ENCODE data around the gene LONRF2. TPM values are rescaled to one million over a fixed set of nuclear protein-coding genes. Genes with fewer than 3 reads are reported as not detected.
A peak's percentile ranks its signal among the peaks of the same experiment; 100 is the strongest.

The LONRF2 gene
- total and polyA plus RNA-seq, 8 donors = 2.0 to 7.1 (median 6.8) TPM

DNA sequence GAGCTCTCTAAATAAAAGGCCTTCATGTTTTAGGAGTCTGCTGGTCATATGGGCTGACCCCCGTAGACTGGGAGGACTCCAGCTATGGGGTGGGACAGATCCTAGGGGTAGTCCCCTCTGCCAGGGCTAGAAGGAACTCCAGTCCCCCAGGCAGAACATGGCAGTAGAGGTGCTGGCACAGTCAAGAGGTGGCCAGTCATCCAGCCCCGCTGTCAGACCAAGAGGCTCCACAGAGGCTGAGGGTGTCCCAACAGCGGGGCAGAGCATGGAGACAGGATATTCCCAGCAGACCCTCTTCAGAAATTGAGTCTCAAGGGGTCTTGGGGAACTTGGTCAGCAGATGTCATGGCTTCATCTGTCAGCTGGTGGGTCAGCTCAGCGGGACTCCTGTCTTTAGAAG, 76.6 kb downstream of the LONRF2 start:
- FAIRE-seq (no peak), DNase-seq (no peak), ATAC-seq (no peak)
- intact Hi-C loops (cut with DNase I) = loop anchor here in 1 of 3 donors (5.0 kb wide), 1 partner anchor 688 kb away; no protein-coding TSS in a partner anchor
- 80 to 91% methylated on average over 4 of the region's 4 CpGs for WGBS, 2 donors
- no peaks in the 10 kb centered on the region for H3K9me3 ChIP-seq
- no peak overlapping the region for H3K27ac ChIP-seq
- no peak overlapping the region for H3K4me3 ChIP-seq
- no peaks in the 10 kb centered on the region for H3K4me1 ChIP-seq
- TF ChIP-seq, protein P1, sequence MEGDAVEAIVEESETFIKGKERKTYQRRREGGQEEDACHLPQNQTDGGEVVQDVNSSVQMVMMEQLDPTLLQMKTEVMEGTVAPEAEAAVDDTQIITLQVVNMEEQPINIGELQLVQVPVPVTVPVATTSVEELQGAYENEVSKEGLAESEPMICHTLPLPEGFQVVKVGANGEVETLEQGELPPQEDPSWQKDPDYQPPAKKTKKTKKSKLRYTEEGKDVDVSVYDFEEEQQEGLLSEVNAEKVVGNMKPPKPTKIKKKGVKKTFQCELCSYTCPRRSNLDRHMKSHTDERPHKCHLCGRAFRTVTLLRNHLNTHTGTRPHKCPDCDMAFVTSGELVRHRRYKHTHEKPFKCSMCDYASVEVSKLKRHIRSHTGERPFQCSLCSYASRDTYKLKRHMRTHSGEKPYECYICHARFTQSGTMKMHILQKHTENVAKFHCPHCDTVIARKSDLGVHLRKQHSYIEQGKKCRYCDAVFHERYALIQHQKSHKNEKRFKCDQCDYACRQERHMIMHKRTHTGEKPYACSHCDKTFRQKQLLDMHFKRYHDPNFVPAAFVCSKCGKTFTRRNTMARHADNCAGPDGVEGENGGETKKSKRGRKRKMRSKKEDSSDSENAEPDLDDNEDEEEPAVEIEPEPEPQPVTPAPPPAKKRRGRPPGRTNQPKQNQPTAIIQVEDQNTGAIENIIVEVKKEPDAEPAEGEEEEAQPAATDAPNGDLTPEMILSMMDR (IDR thresholded peaks at IDR 0.05) = no peak
- no peaks in the 10 kb centered on the region for H3K36me3 ChIP-seq
- H3K27me3 ChIP-seq = no peaks in the 10 kb centered on the region

DNA sequence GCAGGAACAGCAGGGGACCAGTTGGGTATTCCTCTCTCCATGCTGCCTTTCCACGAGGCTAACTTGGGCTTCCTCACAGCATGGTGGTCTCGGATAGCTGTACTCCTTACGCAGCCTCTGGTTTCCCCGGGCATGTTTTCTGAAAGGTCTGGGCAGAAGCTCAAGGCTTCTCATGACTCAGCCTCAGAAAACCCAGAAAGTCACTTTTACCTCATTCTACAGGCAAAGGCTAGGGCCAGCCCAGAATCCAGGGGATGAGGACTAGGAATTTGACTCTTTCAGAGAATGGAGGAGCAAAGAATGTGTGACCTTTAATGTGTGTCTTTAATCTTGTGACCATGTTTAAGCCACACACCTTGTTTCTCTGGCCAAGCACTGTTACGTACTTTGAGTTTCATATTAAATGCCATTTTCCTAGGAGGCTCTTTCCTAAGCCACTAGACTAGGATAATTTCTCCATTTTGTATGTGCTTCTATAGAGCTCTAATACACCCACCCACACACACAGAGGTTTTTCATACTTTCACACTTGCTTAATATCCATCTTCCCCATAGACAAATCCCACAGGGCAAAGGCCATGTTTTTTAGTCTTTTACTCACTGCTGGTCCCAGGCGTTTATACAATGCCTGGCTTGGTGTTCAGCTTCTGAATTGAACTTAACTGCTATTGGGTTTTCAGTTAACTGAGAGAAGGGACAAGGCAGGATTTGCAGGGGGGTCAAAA, 77.3 kb downstream of the LONRF2 start:
- Histone ChIP-seq H3K4me1 (no peaks in the 10 kb centered on the region), H3K4me3 (no peak overlapping the region), H3K27me3 (no peaks in the 10 kb centered on the region), H3K27ac (no peak overlapping the region), H3K36me3 (no peaks in the 10 kb centered on the region), H3K9me3 (no peaks in the 10 kb centered on the region)
- no peak for DNase-seq
- WGBS, 2 donors = 70 to 74% methylated on average over 6 of the region's 6 CpGs
- no peak for FAIRE-seq
- intact Hi-C loops (cut with DNase I) = loop anchor here in 1 of 3 donors (5.0 kb wide), 2 partner anchors 428 to 688 kb away; no protein-coding TSS in a partner anchor
- TF ChIP-seq, protein P1 (IDR thresholded peaks at IDR 0.05) = no peak
- ATAC-seq = no peak

DNA sequence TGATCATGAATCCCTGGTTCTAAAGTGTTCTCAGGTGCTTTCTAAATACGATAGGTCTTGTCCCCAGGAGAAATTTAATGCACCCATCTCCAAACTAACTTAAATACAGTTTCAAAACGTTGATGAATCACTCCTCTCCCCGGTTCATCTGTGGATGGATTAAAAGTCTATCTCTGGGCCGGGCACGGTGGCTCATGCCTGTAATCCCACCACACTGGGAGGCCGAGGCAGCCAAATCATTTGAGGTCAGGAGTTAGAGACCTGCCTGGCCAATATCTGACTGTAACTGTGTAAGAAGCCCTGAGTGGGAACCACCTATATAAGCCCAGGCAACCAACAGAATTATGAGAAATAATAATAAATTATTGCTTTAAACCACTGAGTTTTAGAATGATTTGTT, 78.7 kb downstream of the LONRF2 start:
- H3K9me3 ChIP-seq = no peaks in the 10 kb centered on the region
- WGBS, 2 donors = 59 to 64% methylated on average over 6 of the region's 6 CpGs
- H3K4me1 ChIP-seq = no peaks in the 10 kb centered on the region
- H3K4me3 ChIP-seq = no peak overlapping the region
- intact Hi-C loops (cut with DNase I) = loop anchor here in 1 of 3 donors (5.0 kb wide), 1 partner anchor 426 kb away; no protein-coding TSS in a partner anchor
- no peak for DNase-seq
- FAIRE-seq = no peak
- H3K27ac ChIP-seq = no peak overlapping the region
- no peaks in the 10 kb centered on the region for H3K27me3 ChIP-seq
- ATAC-seq = no peak
- no peaks in the 10 kb centered on the region for H3K36me3 ChIP-seq
- TF ChIP-seq, protein P1 (IDR thresholded peaks at IDR 0.05) = no peak

DNA sequence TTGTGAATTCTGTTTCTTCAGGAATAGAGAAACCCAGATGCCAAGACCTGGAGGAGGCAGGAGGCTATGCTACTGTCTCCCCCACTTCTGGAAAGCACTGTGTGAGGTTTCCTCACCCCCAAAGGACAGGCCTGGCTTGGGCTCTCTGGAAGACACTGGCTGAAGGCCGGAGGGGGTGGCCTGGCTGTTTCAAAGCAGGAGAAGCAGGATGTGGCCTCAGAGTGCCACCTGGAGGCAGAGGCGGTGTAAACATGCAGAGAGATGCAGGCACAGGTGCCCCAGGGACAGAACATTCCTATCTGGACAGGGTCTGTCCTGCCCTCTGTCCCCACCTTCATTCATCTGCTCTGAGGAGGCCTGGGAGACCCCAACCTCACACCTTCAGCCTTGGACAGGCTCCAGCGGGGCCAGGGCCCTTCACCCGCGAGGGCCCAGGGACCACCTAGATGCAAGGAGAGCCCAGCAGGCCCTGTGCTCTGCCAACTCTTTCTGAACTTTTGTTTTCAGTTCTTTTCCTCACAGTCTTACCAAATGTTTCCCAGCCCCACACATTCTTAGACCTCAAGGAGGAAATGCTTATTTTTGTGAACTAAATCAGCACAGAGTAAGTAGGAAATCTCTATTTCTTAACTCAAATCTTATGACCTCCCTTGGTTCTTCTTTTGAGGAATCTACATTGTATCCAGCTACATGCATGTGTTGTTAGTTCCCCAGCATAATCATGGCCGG, 79.2 kb downstream of the LONRF2 start:
- ATAC-seq = peak; percentile 64 to 96 (median 86)
- no peak for FAIRE-seq
- no peak overlapping the region for H3K27ac ChIP-seq
- no peak overlapping the region for H3K4me3 ChIP-seq
- DNase-seq = peak in 5 of 6 donors; percentile 35 to 84 (median 69)
- TF ChIP-seq, protein P1 (IDR thresholded peaks at IDR 0.05) = peak; percentile 24 to 57 (median 40)
- intact Hi-C loops (cut with DNase I) = loop anchor here in 1 of 3 donors (5.0 kb wide), 1 partner anchor 426 kb away; no protein-coding TSS in a partner anchor
- H3K4me1 ChIP-seq = no peaks in the 10 kb centered on the region
- no peaks in the 10 kb centered on the region for H3K9me3 ChIP-seq
- WGBS, 2 donors = 36 to 42% methylated on average over 6 of the region's 6 CpGs
- no peaks in the 10 kb centered on the region for H3K36me3 ChIP-seq
- H3K27me3 ChIP-seq = no peaks in the 10 kb centered on the region
